HG03342 (cell line): Measurements from ENCODE around the gene PDIK1L.

Experiments
- ATAC-seq: cut with Tn5 transposase; IDR thresholded peaks from one replicate; pipeline ENCODE4 v1.9.1; 2021; ENCODE audit warnings: mild to moderate bottlenecking, moderate library complexity; ENCODE audit not compliant: unreplicated experiment

Gene PDIK1L

GRCh38 chr1:26121854-26122773 is 10.5 kb downstream of the PDIK1L start:
- no peak for ATAC-seq

- no peak for ATAC-seq
Measured at GRCh38 chr1:26122988-26123973, 11.7 kb downstream of the PDIK1L start.

GRCh38 chr1:26124418-26125331 is 13.1 kb downstream of the PDIK1L start:
- no peak for ATAC-seq

GRCh38 chr1:26125382-26125781 is 13.8 kb downstream of the PDIK1L start:
- no peak for ATAC-seq

DNA sequence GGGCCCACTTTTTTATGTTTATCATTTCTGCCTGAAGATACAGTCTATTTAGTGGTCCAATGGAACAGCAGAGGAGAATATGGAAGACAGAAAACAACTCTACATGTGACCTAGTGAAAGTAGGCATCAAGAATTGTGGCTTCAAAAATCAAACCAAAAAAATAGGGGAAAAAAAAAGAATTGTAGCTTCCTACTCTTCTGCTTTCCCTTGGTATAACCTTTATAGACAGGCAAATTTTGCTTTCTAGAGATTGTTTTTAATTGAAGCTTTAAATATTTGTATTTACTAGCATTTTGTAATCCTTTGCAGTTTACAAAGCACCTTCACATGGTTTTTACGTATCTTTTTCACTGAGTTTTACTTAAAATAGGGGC is 14.3 kb downstream of the PDIK1L start:
- no peak for ATAC-seq

DNA sequence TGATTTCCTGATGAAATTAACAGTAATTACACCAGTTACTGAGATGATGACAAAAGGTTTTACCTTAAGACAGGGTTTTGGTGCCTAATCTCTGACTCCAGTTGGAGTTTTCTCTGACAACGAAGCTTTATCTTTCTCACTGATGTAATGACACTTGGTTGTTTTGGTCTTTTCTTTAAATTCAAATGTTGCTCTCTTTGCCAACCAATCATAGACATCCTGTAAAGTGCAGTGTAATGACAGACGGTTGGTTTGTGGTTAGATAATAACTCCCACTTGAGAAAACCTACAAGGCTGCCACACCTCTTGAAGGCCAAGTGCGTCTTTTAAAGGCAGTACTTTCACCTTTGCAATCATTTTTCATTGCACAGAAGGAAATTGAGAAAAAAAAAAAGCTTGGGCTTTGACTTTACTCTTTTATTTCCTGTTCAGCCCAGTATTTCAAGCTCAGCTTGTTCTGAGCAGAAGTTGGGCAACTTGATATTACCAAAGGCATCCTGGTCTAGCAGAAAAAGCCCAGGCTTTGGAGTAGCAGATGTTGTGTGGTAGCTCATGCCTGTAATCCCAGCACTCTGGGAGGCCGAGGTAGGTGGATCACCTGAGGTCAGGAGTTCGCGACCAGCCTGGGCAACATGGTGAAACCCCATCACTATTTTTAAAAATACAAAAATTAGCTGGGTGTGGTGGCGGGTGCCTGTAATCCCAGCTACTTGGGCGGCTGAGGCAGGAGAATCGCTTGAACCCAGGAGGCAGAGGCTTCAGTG is 14.9 kb downstream of the PDIK1L start:
- no peak for ATAC-seq

DNA sequence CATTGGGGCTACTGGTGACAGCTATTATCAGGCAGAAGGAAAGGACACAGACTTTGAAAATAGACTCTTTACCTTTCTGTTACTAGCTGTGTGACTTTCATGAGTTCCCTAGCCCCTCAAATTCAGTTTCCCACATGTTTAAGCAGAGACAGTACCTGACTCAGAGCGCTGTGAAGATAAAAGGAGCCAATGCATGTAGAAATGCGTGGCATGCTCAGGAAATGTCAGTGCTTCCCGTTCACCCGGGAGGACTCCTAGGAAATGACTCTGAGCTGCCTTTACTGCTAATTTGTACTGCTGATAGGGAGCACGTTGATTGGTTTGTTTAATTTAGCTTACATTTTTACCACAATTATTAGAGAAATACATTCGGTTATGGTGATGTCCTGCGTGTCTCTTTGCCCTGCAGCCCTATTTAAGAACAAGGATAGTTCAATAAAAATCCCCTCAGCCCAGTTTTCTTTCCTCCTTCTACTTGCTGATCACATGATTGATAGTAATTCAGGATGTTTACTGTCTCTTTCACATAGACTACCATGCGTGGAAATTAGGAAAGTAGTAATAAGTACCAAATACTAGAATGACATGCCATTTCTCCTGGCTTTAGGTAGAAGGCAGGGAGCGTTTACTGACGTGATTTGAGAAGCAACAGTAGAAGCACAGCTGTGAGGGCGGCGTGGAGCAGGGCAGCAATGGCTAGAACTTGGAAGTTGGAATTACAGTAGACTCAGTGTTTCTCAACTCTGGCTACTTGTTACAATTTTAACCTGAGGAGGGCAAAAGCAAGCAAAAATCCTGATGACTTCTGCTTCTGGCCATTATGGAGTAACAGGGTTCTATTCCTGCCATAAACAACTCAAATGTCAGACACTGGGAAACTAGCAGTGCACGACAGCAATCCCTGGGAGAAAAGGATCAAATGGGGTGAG is 15.9 kb downstream of the PDIK1L start:
- ATAC-seq: no peak

DNA sequence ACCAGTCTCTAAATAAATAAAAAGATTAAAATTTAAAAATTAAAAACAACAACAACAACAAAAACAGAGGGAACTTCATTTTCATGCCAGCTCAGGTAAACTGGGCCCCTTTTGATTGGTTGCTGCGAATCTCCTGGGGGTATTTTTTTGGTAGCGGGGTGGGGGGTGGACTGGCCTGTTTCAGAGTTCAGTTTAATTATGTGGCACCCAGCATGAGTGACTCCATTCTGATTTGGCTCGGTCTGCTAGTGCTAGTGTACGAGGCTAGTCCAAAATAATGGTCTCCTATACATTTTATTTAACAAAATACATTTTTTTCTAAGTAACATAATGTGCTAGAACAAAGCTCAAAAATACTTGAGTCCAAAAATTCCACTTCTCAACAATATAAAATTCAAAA is 18.2 kb downstream of the PDIK1L start:
- no peak for ATAC-seq

GRCh38 chr1:26130695-26131094 is 19.1 kb downstream of the PDIK1L start:
- ATAC-seq: no peak

DNA sequence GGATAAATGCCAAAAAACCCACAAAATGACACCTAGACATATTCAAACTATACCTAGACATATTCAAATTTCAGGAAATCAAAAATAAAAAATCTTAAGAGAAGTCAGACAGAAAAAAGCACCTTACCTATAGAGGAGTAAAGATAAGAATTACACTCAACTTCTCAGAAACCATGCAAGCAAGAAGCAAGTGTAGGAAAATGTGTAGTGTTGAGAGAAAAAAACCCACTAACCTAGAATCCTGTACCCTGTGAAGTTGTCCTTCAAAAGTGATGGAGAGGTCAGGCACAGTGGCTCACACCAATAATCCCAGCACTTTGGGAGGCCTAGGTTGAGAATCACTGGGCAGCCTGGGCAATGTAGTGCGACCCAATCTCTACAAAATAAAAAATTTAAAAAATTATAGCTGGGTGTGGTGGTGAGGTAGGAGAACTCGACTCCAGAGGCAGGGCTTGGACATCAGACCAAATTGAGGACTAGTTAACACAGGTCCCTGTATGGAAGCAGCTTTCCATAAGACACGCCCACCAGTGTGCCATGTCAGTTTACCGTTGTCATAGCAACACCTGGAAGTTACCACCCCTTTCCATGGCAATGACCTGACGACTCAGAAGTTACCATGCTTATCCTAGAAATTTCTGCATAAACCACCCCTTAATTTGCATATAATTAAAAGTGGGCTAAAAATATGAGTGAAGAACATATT is 20.7 kb downstream of the PDIK1L start:
- no peak for ATAC-seq

DNA sequence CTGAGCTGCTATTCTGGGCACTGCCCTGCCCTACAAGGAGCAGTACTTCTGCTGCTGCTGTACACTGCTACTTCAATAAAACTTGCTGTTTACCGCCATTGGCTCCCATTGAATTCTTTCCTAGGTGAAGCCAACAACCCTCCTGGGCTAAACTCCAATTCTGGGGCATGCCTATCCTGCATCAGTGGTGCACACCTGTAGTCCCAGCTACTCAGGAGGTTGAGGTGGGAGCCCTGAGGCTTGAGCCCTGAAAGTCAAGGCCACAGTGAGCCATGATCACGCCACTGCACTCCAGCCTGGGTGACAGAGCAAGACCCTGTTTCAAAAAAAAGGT is 21.2 kb downstream of the PDIK1L start:
- no peak for ATAC-seq

DNA sequence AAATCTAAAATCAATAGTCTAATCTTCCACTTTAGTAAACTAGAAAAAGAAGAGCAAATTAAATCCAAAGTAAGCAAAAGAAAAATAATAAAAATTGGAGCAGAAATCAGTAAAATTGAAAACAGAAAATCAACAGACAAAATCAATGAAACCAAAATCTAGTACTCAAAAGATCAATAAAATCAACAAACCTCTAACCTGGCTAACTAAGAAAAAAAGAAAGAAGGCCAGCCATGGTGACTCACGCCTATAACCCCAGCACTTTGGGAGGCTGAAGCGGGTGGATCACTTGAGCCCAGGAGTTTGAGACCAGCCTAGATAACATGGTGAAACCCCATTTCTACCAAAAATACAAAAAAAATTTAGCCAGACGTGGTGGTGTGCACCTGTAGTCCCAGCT is 22.8 kb downstream of the PDIK1L start:
- no peak for ATAC-seq

- ATAC-seq: no peak
Measured at GRCh38 chr1:26138974-26139558, 27.4 kb downstream of the PDIK1L start.

DNA sequence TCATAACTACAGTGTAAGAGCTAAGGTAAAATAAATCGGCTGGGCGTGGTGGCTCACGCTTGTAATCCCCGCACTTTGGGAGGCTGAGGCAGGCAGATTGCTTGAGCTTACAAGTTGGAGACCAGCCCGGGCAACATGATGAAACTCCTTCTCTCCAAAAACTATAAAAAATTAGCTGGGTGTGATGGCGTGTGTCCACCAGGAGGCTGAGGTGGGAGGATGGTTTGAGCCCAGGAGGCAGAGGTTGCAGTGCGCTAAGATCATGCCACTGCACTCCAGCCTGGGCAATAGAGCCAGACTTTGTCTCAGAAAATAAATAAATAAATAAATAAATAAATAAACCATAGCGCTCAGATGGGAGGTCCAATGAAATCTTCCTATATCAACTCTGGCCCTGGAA is 30.5 kb downstream of the PDIK1L start:
- ATAC-seq: no peak

DNA sequence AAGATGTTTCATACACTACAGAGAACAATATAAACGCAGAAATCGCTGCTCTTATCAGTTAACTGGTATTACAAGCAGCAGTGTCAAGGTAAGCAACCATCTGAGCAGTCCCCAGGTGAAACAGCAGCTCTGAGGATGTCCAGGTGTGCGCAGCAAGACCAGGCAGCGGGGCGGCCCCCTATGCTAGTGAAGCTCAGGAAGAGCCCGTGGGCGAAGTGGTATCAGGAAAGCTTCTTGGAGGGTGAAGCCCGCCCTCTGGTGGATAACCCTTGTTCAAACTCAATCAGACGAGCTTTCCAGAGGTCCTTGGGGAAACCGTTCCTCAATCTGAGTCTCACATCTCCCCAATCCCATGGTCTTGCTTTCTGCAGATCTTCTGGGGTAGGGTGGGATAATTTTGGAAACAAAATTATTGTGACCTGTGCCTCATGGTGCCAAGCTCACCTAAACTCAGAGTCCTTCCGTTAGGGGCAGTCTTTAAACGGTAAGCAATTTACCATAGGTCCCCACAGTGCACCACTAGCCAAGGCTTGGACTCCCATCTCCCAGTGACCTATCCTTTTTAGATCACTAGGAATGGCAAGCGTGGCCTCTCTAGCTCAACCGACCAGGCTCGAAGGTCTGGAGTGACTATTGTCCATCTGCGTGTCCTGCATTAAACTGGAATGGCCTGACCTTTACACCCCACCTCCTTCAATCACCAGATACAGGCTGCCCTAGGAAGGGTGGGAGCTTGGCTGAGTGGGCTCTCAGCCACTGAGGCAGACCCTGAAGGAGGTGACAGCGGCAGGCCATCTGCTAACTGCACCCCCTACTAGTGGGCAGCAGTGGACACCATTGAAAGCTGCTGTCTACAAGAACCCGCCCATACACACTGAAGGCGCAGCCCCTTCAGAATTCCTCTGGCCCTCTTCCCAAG is 33.7 kb downstream of the PDIK1L start:
- ATAC-seq: no peak

DNA sequence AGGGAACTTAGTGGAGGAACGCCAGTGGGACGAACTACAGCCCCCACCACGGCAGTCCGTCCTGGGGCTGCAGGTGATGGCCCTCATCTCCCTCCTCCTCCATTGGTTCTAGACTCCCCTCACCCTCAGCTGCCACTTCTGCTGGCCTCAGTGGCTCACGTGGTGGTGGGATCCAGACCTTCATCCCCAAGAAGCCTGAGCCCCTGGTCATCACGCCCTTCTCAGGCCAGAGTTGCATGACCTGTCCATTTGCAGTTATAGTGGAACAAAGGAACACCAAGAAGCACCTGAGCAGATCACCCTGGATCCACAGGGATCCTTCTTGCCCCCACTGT is 34.3 kb downstream of the PDIK1L start:
- no peak for ATAC-seq

GRCh38 chr1:26148887-26149286 is 37.3 kb downstream of the PDIK1L start:
- no peak for ATAC-seq
